Measurements from ENCODE around the gene STK4. TPM values are rescaled to one million over a fixed set of nuclear protein-coding genes. Genes with fewer than 3 reads are reported as not detected.

Gene STK4
- total and polyA plus RNA-seq, 2 donors (not counting 3 experiments of a cell fraction or from before 2014, with no cell fraction given) = 9.1 to 29.6 TPM

- Histone ChIP-seq H2AFZ (ENCODE audit: low read depth, low read length) (peak overlapping the region; percentile 33), H3K9me3 (replicated peaks; ENCODE audit: control insufficient read depth, insufficient read depth, low read length) (no peaks in the 10 kb centered on the region), H3K79me2 (ENCODE audit: control insufficient read depth, insufficient read depth, low read length) (no peaks in the 10 kb centered on the region), H3K4me1 (ENCODE audit: control insufficient read depth, extremely low read depth, insufficient read depth, low read length) (peaks cover 3% of the 10 kb centered on the region), H3K36me3 (ENCODE audit: control insufficient read depth in 2 of 2, extremely low read depth in 1 of 2, insufficient read depth in 2 of 2, low read length in 2 of 2) (no peaks in the 10 kb centered on the region), H4K20me1 (replicated peaks; ENCODE audit: control insufficient read depth, extremely low read depth, insufficient read depth, low read length) (no peaks in the 10 kb centered on the region), H3K27me3 (ENCODE audit: control insufficient read depth in 2 of 2, insufficient read depth in 2 of 2, low read length in 2 of 2) (peaks cover 23 to 30% of the 10 kb centered on the region in 2 experiments), H3K4me3 (replicated peaks in 1 of 3; ENCODE audit: insufficient read depth in 1 of 3, low read depth in 1 of 3, low read length in 3 of 3) (peak overlapping the region in 1 of 3 experiments; percentile 24), H3K9me1 (replicated peaks; ENCODE audit: control insufficient read depth, extremely low read depth, insufficient read depth, low read length) (no peaks in the 10 kb centered on the region), H3K27ac (ENCODE audit: insufficient read depth, low read depth, low read length) (no peak overlapping the region), H3K4me2 (ENCODE audit: insufficient read depth, low read length) (peak overlapping the region; percentile 49), H3K9ac (replicated peaks; ENCODE audit: extremely low read depth, insufficient read depth, low read length) (no peak overlapping the region)
- ChIA-PET POLR2A (no interaction called here), CTCF (interaction anchor here (0.8 to 12.2 kb wide), 19 partner anchors 11 to 674 kb away, joined by 3 to 411 read pairs (median 5); no protein-coding TSS in a partner anchor)
- intact Hi-C loops (cut with micrococcal nuclease) (loop anchor here (1.0 to 5.0 kb wide), 6 partner anchors 17 to 675 kb away; partner anchors contain the start of genes KCNK15, TOMM34 and YWHAB), dilution Hi-C loops (cut with MboI; ENCODE audit: extremely low pct_ligation_motif_present, low sequenced_read_pairs) (no loop called here)
- DNase-seq (ENCODE audit: low read depth, low spot score) (peak; percentile 60), FAIRE-seq (peak; percentile 55)
- TF ChIP-seq MAX (IDR thresholded peaks at IDR 0.05; ENCODE audit: insufficient read depth, insufficient read length) = peak; percentile 32
- TF ChIP-seq POLR2AphosphoS5 (IDR thresholded peaks at IDR 0.05; ENCODE audit: insufficient read depth, low read depth, low read length) = no peak
- peak; percentile 60 to 68 for TF ChIP-seq CTCF (IDR thresholded peaks at IDR 0.05; ENCODE audit: extremely low read depth in 1 of 2, insufficient read depth in 1 of 2, low read depth in 1 of 2, low read length in 2 of 2)
- no TSS peak for BruUV-seq (replicated peaks)
These were observed 131.3 kb downstream of the STK4 start for GRCh38 chr20:45097485-45098102.

All from endothelial cell of umbilical vein (primary cell).